ENCODE measurements around the gene RPS2. TPM values are rescaled to one million over a fixed set of nuclear protein-coding genes. Genes with fewer than 3 reads are reported as not detected.

The RPS2 gene
- total and polyA plus RNA-seq, 8 donors, result 1,316 to 3,219 (median 1,806) TPM

DNA sequence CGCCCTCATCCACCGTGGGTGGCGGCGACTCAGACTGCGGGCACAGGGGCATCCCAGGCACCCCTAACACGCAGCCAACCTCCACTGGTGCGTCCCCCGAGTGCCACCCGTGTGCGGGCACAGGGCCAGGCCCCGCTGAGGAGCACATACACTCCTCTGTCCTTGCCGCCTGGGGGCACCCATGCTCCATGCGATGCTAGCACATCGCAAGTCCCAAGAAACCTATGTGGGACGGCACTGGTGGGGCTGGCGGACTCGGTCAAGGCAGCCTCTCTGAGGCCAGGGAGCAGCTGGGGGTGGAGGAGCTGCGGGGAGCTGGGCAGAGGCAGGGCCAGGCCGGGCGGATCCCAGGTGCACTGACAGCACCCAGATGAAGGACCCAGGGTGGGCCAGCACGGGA is 41.0 kb upstream of the RPS2 start:
- Histone ChIP-seq H3K27ac (peak overlapping the region in 1 of 4 donors; percentile 18), H3K4me1 (peaks cover 26 to 41% (median 33%) of the 10 kb centered on the region in 3 donors), H3K9me3 (no peaks in the 10 kb centered on the region), H3K36me3 (peaks cover 11 to 28% (median 28%) of the 10 kb centered on the region in 3 donors), H3K4me3 (no peak overlapping the region), H3K27me3 (no peaks in the 10 kb centered on the region)
- intact Hi-C loops (cut with DNase I), result no loop called here
- WGBS, 2 donors, result 51 to 52% methylated on average over 21 of the region's 21 CpGs
- no peak for FAIRE-seq
- TF ChIP-seq, protein P1, sequence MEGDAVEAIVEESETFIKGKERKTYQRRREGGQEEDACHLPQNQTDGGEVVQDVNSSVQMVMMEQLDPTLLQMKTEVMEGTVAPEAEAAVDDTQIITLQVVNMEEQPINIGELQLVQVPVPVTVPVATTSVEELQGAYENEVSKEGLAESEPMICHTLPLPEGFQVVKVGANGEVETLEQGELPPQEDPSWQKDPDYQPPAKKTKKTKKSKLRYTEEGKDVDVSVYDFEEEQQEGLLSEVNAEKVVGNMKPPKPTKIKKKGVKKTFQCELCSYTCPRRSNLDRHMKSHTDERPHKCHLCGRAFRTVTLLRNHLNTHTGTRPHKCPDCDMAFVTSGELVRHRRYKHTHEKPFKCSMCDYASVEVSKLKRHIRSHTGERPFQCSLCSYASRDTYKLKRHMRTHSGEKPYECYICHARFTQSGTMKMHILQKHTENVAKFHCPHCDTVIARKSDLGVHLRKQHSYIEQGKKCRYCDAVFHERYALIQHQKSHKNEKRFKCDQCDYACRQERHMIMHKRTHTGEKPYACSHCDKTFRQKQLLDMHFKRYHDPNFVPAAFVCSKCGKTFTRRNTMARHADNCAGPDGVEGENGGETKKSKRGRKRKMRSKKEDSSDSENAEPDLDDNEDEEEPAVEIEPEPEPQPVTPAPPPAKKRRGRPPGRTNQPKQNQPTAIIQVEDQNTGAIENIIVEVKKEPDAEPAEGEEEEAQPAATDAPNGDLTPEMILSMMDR (IDR thresholded peaks at IDR 0.05), result no peak
- DNase-seq, result peak; percentile 43 to 88 (median 64)
- no peak for ATAC-seq

DNA sequence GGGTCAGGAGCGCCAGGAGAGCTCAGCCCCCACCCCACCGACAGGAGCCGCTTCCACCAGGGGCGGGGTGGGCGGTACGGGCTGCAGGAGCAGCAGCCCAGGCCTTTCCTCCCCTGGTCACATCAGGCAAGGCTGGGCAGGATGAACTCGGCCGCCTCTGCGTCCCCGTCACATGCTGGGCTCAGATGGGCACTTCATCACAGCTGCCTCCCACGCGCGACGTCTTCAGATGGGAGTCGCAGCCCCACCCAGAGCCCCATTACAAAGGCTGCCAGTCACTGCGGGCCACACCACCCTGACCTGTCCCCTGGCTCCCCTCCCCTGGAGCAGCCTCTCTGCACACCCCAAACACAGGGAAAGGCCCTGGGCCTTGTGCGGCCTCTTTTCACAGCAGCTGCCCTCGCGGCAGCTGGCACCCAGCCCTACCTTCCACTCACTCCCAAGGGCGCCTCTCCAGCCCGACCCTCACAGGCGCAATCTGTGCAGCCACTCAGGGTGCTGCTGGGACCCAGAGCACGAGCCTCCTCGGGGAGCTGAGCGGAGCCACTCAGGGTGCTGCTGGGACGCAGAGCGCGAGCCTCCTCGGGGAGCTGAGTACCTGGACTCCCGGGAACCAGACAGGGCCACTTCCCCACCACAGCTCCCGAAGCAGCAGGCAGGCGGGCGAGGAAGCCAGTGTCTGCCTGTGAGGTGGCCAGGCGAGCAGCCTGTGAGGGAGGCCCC is 40.3 kb upstream of the RPS2 start:
- ATAC-seq (no peak), FAIRE-seq (no peak), DNase-seq (peak in 5 of 6 donors; percentile 26 to 83 (median 63))
- intact Hi-C loops (cut with DNase I), result no loop called here
- WGBS, 2 donors, result 58 to 60% methylated on average over 32 to 34 of the region's 34 CpGs
- no peaks in the 10 kb centered on the region for H3K9me3 ChIP-seq
- peaks cover 11 to 34% (median 32%) of the 10 kb centered on the region in 3 donors for H3K36me3 ChIP-seq
- no peak overlapping the region for H3K4me3 ChIP-seq
- TF ChIP-seq, protein P1 (IDR thresholded peaks at IDR 0.05), result no peak
- H3K27me3 ChIP-seq, result no peaks in the 10 kb centered on the region
- peak overlapping the region in 3 of 4 donors; percentile 51 to 62 (median 59) for H3K27ac ChIP-seq
- peaks cover 22 to 41% (median 33%) of the 10 kb centered on the region in 3 donors for H3K4me1 ChIP-seq

DNA sequence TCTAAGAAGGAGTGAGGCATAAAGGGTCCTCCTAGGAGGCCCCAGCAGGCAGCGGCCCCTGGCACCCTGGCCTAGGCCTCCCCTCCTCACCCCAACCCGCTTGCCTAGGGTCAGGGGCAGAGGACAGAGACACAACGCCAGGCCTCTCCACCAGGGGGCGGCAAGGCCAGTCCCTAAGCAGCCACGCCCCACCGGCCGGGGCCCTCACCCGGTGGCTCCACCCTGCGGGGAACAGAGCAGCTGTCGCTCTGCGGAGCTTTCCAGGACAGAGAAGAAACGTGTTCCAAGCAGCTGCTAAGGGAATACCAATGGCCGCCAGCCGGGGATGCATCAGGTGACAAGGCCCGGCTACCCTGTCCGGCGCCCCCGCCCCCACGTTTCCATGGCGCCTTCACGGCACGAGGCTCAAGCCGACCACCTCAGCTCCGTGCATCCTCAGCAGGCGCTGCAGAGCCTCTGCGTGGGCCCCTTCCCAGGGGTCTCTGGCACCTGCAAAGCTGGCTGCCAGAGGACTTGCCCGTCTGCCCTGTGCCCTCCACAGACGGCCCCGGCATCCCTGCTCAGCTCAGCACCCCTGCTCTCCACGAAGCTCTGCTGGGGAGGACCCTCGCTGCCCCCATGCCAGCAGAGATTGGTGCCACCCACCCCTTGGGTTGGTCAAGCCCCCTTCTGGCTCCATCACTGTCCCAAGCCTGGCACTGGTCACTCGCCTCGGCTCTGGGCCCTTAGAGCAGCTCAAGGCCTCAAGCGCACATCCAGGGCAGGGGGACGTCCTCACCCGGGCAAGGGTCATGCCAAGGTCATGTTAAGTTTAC is 39.4 kb upstream of the RPS2 start:
- H3K27me3 ChIP-seq, result no peaks in the 10 kb centered on the region
- peak overlapping the region in 2 of 4 donors; percentile 11 to 19 for H3K4me3 ChIP-seq
- ATAC-seq (peak; percentile 76 to 92 (median 86)), FAIRE-seq (no peak), DNase-seq (peak; percentile 94 to 99 (median 96))
- peaks cover 22 to 41% (median 33%) of the 10 kb centered on the region in 3 donors for H3K4me1 ChIP-seq
- peaks cover 17 to 43% (median 32%) of the 10 kb centered on the region in 3 donors for H3K36me3 ChIP-seq
- H3K27ac ChIP-seq, result peak overlapping the region; percentile 51 to 73 (median 60)
- TF ChIP-seq, protein P1 (IDR thresholded peaks at IDR 0.05), result peak; percentile 92 to 98 (median 96)
- intact Hi-C loops (cut with DNase I), result no loop called here
- 14 to 16% methylated on average over 34 to 36 of the region's 36 CpGs for WGBS, 2 donors
- no peaks in the 10 kb centered on the region for H3K9me3 ChIP-seq

DNA sequence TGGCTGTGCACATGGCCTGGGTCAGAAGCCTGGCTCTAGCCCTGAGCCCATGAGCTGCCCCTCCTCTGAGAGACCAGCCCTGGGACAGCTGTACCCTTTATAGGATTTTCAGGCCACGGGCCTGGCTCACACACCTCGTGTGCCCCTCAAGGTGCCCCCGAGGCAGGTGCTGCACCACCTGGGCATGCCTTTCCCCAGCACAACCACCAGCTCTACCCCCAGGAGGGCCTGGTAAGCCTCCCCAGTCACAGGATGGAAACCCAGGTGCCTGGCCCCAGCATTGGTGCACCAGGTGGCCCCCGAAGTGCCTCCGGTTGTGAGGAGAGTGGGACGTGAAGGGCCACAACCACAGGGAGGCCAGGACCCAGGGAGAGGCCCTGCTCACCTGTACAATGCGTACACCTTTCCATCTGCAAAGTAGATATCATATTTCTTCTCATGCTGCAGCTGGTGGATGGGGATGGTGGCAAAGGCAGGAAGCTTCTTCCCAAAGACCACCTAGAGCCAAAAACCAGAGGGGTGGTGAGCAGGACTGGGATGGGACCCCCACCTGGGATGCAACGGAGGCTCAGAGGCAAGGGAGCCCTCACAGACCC is 38.7 kb upstream of the RPS2 start:
- no peak overlapping the region for H3K4me3 ChIP-seq
- FAIRE-seq (no peak), ATAC-seq (no peak), DNase-seq (peak in 3 of 6 donors; percentile 15 to 79 (median 47))
- H3K36me3 ChIP-seq, result peaks cover 19 to 50% (median 36%) of the 10 kb centered on the region in 3 donors
- WGBS, 2 donors, result 54 to 62% methylated on average over 8 of the region's 8 CpGs
- intact Hi-C loops (cut with DNase I), result no loop called here
- no peaks in the 10 kb centered on the region for H3K27me3 ChIP-seq
- no peak overlapping the region for H3K27ac ChIP-seq
- TF ChIP-seq, protein P1 (IDR thresholded peaks at IDR 0.05), result no peak
- no peaks in the 10 kb centered on the region for H3K9me3 ChIP-seq
- peaks cover 18 to 40% (median 33%) of the 10 kb centered on the region in 3 donors for H3K4me1 ChIP-seq
